Right renal pelvis (tissue), 4 donors: ENCODE measurements around the gene MYO9A. TPM values are rescaled to one million over a fixed set of nuclear protein-coding genes. Genes with fewer than 3 reads are reported as not detected.
A peak's percentile ranks its signal among the peaks of the same experiment; 100 is the strongest.
"Not testable (repeated sequence)": the region's sequence is repeated elsewhere in the genome, so short reads cannot be mapped to it uniquely, and the experiment has no call there.

Experiments
- DNase-seq, 4 donors: peaks; one replicate each; pipeline ENCODE4 v3.0.0-alpha.2; 2013; ENCODE audit warnings: low read depth in 4 of 4, low spot score in 3 of 4, missing footprints in 1 of 4
- polyA plus RNA-seq, 4 donors: library from polyadenylated mRNA; unstranded; fragments of 120-200 nt; gene quantifications; one replicate each; pipeline ENCODE4 v1.2.1, GENCODE V29; 2013; ENCODE audit not compliant: insufficient read length in 4 of 4

The MYO9A gene
- polyA plus RNA-seq, 4 donors, result 32.4 to 36.6 (median 33.4) TPM

DNA sequence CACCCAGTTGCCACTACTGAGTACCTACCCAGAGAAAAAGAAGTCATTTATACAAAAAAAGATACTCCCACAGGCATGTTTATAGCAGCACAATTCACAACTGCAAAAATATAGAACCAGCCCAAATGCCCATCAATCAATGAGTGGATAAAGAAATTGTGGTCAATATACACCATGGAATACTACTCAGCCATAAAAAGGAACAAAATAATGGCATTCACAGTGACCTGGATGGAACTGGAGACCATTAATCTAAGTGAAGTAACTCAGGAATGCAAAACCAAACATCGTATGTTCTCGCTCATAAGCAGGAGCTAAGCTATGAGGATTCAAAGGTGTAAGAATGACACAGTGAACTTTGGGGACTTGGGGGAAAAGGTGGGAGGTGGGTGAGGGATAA lies 61.7 kb downstream of the MYO9A start:
- DNase-seq, result not testable (repeated sequence)

DNA sequence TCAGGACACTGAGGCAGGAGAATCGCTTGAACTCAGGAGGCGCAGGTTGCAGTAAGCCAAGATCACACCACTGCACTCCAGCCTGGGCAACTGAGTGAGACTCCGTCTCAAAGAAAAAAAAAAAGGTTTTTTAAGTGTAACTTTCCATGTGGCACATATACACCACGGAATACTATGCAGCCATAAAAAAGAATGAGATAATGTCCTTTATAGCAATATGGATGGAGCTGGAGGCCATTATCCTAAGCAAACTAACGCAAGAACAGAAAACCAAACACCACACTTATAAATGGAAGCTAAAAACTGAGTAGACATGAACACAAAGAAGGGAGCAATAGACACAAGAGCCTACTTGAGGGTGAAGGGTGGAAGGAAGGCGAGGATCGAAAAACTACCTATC lies 64.7 kb downstream of the MYO9A start:
- DNase-seq, result not testable (repeated sequence)

GRCh38 chr15:72050700-72051099 lies 67.2 kb downstream of the MYO9A start:
- no peak for DNase-seq

GRCh38 chr15:72047020-72047419 lies 70.9 kb downstream of the MYO9A start:
- no peak for DNase-seq

GRCh38 chr15:72044956-72045355 lies 73.0 kb downstream of the MYO9A start:
- DNase-seq, result no peak

DNA sequence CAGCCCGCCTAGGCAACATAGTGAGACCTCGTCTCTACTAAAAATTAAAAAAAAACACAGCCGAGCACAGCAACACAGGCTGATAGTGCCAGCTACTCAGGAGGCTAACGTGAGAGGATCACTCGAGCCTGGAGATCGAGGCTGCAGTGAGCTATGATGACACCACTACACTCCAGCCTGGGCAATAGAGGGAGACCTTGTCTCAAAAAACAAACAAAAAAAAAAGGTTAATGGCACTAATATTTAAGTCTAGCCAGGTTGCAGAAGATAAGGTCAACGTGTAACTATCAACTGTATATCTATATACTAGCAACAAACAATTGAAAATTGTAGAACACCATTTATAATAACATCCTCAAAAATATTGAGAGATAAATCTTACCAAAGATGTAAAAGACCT lies 75.1 kb downstream of the MYO9A start:
- no peak for DNase-seq

DNA sequence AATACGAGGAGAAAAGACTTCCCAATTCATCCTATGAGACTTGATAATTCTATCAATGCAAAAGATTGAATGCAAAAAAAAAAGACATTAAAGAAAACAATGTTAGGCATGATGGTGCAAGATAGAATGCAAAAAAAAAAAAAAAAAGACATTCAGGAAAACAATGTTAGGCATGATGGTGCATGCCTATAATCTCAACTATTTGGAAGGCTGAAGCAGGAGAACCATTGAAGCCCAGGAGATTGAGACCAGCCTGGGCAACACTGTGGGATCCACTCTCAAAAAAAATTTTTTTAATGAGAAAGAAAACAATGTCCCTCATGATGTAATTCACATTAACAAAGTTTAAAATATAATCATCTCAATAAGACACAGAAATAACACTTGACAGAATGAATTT lies 75.9 kb downstream of the MYO9A start:
- no peak for DNase-seq

GRCh38 chr15:72037321-72037720 lies 80.6 kb downstream of the MYO9A start:
- DNase-seq, result no peak

DNA sequence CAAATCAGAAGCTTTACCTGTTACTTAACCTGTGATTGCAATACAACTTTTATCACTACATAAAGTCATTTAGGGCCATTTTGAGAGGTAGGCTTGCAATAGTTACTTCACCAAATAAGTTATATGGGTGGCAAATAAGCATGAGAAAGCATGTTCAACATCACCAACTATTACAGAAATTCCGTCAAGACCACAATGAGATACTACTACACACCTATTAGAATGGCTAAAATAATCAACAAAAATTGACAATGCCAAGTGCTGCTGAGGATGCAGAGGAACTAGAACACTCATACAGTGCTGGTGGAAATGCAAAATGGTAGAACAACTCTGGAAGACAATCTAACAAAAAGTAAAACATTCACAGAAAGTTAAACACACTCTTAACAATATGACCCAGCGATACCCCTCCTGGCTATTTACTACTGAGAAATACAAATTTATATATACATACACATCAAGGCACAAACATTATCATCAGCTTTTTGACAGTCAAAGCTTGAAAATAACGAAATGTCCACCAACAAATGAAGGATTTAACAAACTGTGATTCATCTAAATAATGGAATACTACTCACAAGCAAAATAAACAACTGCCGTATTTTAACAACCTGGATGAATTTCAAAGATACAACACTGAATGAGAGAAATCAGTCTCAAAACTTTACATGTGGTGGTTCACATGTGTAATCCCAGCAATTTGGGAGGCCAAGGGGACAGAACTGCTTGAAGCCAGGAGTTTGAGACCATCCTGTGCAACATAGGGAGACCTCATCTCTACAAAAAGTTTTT lies 82.9 kb downstream of the MYO9A start:
- no peak for DNase-seq

GRCh38 chr15:72034351-72034750 lies 83.6 kb downstream of the MYO9A start:
- DNase-seq, result no peak

- DNase-seq, result no peak
Measured at GRCh38 chr15:72033711-72034110, 84.2 kb downstream of the MYO9A start.

GRCh38 chr15:72033285-72033684 lies 84.7 kb downstream of the MYO9A start:
- no peak for DNase-seq

- DNase-seq, result no peak
Measured at GRCh38 chr15:72021604-72022003, 96.3 kb downstream of the MYO9A start.

- no peak for DNase-seq
Measured at GRCh38 chr15:72020799-72021198, 97.2 kb downstream of the MYO9A start.

DNA sequence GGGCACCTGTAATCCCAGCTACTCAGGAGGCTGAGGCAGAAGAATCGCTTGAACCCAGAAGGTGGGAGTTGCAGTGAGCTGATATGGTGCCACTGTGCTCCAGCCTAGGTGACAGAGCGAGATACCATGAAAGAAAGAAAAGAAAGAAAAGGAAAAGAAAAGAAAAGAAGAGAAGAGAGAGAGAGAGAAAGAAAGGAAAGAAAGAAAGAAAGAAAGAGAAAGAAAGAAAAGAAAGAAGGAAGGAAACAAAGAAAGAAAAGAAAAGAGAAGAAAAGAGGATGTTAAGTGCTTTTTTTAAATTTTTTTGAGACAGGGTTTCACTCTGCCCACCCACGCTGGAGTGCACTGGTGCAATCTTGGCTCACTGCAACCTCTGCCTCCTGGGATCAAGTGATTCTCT lies 103.4 kb downstream of the MYO9A start:
- not testable (repeated sequence) for DNase-seq

DNA sequence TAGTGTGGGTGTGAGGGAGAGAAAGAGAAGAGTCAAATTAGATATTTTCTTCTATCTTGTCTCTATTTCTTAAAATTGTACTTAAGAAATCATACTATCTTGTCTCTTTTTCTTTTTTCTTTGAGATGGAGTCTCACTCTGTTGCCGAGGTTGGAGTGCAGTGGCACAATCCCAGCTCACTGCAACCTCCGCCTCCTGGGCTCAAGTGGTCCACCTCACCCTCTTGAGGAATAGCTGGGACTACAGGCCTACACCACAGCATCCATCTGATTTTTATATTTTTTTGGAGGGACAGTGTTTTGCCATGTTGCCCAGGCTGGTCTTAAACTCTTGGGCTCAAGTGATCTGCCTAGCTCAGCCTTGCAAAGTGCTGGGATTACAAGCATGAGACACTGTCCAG lies 104.2 kb downstream of the MYO9A start:
- no peak for DNase-seq

GRCh38 chr15:72011302-72011942 lies 106.5 kb downstream of the MYO9A start:
- no peak for DNase-seq

DNA sequence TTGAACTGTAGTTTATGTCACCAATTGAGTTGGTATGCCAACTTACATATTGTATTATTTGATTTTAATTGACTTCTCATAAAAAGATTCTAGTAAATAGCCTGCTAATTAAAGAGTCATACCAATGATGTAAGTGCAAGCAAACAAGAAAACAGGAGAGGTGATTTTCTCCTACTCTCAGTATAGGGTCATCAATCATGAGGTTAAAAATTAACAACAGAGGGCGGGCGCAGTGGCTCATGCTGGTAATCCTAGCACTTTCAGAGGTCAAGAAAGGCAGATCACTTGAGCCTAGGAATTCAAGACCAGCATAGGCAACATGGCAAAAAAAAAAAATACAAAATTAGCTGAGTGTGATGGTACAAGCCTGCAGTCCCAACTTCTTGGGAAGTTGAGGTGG lies 108.7 kb downstream of the MYO9A start:
- peak; percentile 8 to 56 (median 38) for DNase-seq

DNA sequence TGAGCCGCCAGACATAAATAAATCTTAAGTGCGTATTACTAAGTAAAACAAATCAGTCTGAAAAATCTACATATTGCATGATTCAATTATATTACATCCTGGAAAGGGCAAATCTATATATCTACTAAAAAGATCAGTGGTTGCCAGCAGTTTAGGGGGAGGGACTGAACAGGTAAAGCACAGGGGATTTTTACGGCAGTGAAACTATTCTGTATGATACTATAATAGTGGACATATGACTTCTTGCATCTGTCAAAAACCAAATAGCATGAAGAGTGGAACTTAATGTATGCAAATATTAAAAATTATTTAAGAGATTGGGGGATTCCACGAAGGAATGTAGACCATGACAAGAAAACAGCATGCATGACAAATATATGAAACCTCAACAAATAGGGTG lies 111.6 kb downstream of the MYO9A start:
- no peak for DNase-seq

GRCh38 chr15:72005483-72005882 lies 112.5 kb downstream of the MYO9A start:
- peak in 1 of 4 donors; percentile 17 for DNase-seq

GRCh38 chr15:71999807-72000206 lies 118.1 kb downstream of the MYO9A start:
- no peak for DNase-seq

GRCh38 chr15:71998717-71999116 lies 119.2 kb downstream of the MYO9A start:
- DNase-seq, result not testable (repeated sequence)
